AG04450 (cell line): ENCODE measurements around the gene CBX6. TPM values are rescaled to one million over a fixed set of nuclear protein-coding genes. Genes with fewer than 3 reads are reported as not detected.

Source experiments
- CTCF ChIA-PET: fragments of 300-600, 350-600 bp; formaldehyde crosslinking; extraction: SDS; loops from one replicate; lab custom pipeline; 2022; ENCODE audit warnings: antibody characterized with exemption, inconsistent platforms; lab: Charles Lee
- POLR2A ChIA-PET: fragments of 350-600 bp; formaldehyde crosslinking; extraction: SDS; loops from one replicate; lab custom pipeline; 2021; ENCODE audit warnings: antibody characterized with exemption, inconsistent platforms; lab: Yijun Ruan, JAX
- DNase-seq: peaks from one replicate; pipeline ENCODE4 v3.0.0-alpha.2; 2011; ENCODE audit warnings: low read depth, low spot score
- H3K27ac ChIP-seq: one replicate; pipeline ENCODE4 v1.5.1; 2012; ENCODE audit warnings: low read depth, low read length, control low read depth
- H3K27me3 ChIP-seq: one replicate; pipeline ENCODE4 v1.6.0; 2012; ENCODE audit warnings: low read length; ENCODE audit not compliant: control insufficient read depth, insufficient read depth
- H3K4me3 ChIP-seq: 2 replicates; pipeline ENCODE4 v1.5.1; 2011; ENCODE audit warnings: mild to moderate bottlenecking, low read depth, low read length, control low read depth
- H3K9me3 ChIP-seq: 2 replicates; pipeline ENCODE4 v1.5.1; 2012; ENCODE audit warnings: low read length; ENCODE audit not compliant: control insufficient read depth, insufficient read depth
- CTCF ChIP-seq: IDR thresholded peaks from 2 replicates; pipeline ENCODE4 v1.5.1; 2011; ENCODE audit warnings: low read depth, low read length, control low read depth, inconsistent platforms
- polyA plus RNA-seq: library from polyadenylated mRNA; depleted of rRNA; stranded (reverse); fragments of >200 nt; gene quantifications from 2 replicates; pipeline ENCODE4 v1.2.3, GENCODE V29; 2011

Gene CBX6
- polyA plus RNA-seq, 1 experiment, result 14.7 TPM

- no peak for TF ChIP-seq CTCF
- DNase-seq, result no peak
Measured at GRCh38 chr22:38839686-38840085, 32.3 kb downstream of the CBX6 start.

GRCh38 chr22:38837414-38837928, 34.5 kb downstream of the CBX6 start:
- ChIA-PET CTCF (interaction anchor here (1.0 to 2.3 kb wide), 4 partner anchors 13 to 166 kb away, joined by 3 to 7 read pairs (median 4); no protein-coding TSS in a partner anchor), POLR2A (no interaction called here)
- peaks cover 16% of the 10 kb centered on the region for H3K27me3 ChIP-seq
- H3K4me3 ChIP-seq, result no peak overlapping the region
- no peak for DNase-seq
- no peaks in the 10 kb centered on the region for H3K9me3 ChIP-seq
- H3K27ac ChIP-seq, result no peak overlapping the region
- no peak for TF ChIP-seq CTCF

More at GRCh38 chr22:38839686-38840085, 32.3 kb downstream of the CBX6 start:
- H3K27ac ChIP-seq, result no peak overlapping the region
- POLR2A ChIA-PET, result interaction anchor here (0.6 to 0.7 kb wide), 2 partner anchors 37 to 573 kb away, joined by 3 to 5 read pairs; no protein-coding TSS in a partner anchor
- no peak overlapping the region for H3K4me3 ChIP-seq
- no peaks in the 10 kb centered on the region for H3K9me3 ChIP-seq
- peaks cover 26% of the 10 kb centered on the region for H3K27me3 ChIP-seq
- CTCF ChIA-PET, result no interaction called here

GRCh38 chr22:38835888-38836301, 36.1 kb downstream of the CBX6 start:
- Histone ChIP-seq H3K27me3 (peaks cover 8% of the 10 kb centered on the region), H3K4me3 (no peak overlapping the region), H3K9me3 (peaks cover 7% of the 10 kb centered on the region), H3K27ac (no peak overlapping the region)
- CTCF ChIA-PET, result interaction anchor here (0.9 kb wide), 1 partner anchor 67 kb away, joined by 3 read pairs; no protein-coding TSS in a partner anchor
- peak; percentile 10 for DNase-seq
- POLR2A ChIA-PET, result no interaction called here
- 0 out of 2 replicates have a peak, but pooled peaks have one; percentile 11 for TF ChIP-seq CTCF

- Histone ChIP-seq H3K9me3 (peaks cover 10% of the 10 kb centered on the region), H3K27me3 (peaks cover 2% of the 10 kb centered on the region), H3K4me3 (no peak overlapping the region), H3K27ac (no peak overlapping the region)
- no peak for TF ChIP-seq CTCF
- CTCF ChIA-PET, result interaction anchor here (1.1 kb wide), 1 partner anchor 10 kb away, joined by 3 read pairs; no protein-coding TSS in a partner anchor
- no peak for DNase-seq
- POLR2A ChIA-PET, result no interaction called here
Measured at GRCh38 chr22:38834991-38835390, 37.0 kb downstream of the CBX6 start.

GRCh38 chr22:38834215-38834953, 37.6 kb downstream of the CBX6 start:
- no peak for DNase-seq
- Histone ChIP-seq H3K4me3 (no peak overlapping the region), H3K27ac (no peak overlapping the region), H3K27me3 (peaks cover 2% of the 10 kb centered on the region), H3K9me3 (peaks cover 10% of the 10 kb centered on the region)
- TF ChIP-seq CTCF, result no peak
- ChIA-PET CTCF (interaction anchor here (1.0 to 1.1 kb wide), 2 partner anchors 10 to 36 kb away, joined by 3 read pairs; no protein-coding TSS in a partner anchor), POLR2A (no interaction called here)
